Esophagus mucosa (tissue), 1 donor: Measurements from ENCODE around the gene SIGLEC6. TPM values are rescaled to one million over a fixed set of nuclear protein-coding genes. Genes with fewer than 3 reads are reported as not detected.

Experiments used
- ATAC-seq: fragments of 200-7000 bp; cut with Tn5 transposase; one replicate; pipeline ENCODE4 v1.9.1; 2020
- total RNA-seq: library from RNA; stranded (reverse); gene quantifications from one replicate; pipeline ENCODE4 v1.2.4, GENCODE V29; 2023
- donor health status: DM: yes; HTN: yes; CAD: no.

The SIGLEC6 gene
- total RNA-seq = 0.44 TPM

DNA sequence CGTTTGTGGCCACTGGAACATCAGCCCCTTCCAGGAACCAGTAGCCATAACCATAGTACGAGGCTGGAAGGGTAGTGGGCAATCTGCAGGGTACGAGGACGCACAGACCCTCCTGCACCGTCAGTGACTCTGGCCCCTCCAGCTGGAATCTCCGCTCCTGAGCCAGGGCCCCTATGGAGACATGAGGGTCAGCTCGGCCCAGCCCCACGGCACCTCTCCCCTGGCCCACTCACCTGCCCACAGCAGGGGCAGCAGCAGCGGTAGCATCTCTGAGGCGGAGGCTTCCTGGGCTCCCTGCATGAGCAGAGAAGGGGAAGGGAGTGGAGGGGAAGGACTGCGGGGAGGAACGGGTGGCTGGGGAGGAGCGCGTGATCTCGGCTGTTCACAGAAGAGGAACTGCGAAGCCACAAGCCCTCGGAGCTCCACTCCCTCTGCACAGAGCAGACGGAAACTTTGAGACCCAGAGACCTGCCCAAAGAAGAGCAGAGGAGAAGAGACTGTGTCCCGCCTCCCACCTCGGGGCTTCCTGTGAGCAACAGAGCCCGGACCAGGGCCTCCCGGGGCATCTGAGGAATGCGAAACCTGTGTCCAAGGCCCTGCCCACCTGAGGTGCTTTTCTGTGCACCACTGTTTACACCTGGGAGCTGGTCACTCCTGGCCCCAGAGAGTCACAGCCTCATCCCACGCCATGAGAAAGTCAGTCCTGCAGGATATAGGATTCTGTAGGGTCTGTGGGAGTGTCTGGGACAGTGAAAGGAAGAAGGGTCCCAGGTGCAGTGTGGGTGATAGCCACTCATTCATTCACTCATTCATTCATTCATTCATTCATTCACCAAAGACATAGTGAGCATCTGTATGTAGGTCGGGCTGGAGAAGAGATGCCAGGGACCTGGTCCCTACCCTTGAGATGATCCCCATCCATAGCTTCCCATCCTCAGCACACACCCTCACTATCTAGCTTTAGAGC lies at the start of gene SIGLEC6:
Gene SIGLEC6, minus strand, starts transcription at position 322 of the 967 bp plus-strand sequence. Its CDS starts 22 bp downstream, at position 300.
- ATAC-seq = peak; percentile 58

DNA sequence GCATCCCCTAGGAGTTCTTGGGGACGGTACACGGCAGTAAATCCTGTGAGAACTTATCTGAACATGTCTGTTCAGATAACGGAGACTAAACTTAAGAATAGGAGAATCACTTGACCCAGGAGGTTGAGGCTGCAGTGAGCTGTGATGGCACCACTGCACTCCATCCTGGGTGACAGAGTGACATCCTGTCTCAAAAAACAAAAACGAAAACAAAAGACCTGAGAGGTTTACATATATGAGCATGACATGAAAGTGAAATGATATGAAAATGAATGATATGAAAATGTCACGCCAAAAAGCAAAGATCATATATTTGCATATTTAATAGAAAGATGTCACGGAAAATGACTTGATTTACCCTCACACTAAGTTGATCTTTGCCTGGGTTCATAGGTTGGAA lies 45.4 kb upstream of the SIGLEC6 start:
- no peak for ATAC-seq

DNA sequence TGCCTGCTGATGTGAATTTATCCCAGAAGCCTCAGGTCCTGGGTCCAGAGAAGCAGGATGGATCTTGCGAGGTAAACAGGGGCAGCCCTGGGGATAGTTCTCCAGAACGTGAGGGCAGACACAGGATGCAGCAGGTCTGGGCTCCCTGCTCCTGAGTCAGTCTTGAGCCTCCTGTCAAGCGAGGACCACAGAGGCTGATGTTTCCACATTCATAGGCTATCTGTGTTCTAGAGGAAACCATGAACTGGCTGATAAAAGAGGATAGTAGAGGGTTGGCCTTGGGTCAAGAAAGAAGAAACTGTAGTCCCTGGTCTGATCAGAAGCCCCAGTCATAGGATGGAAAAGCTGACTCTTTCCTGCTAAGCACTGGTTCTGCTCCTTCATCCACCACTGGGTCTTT lies 41.9 kb upstream of the SIGLEC6 start:
- ATAC-seq = no peak

DNA sequence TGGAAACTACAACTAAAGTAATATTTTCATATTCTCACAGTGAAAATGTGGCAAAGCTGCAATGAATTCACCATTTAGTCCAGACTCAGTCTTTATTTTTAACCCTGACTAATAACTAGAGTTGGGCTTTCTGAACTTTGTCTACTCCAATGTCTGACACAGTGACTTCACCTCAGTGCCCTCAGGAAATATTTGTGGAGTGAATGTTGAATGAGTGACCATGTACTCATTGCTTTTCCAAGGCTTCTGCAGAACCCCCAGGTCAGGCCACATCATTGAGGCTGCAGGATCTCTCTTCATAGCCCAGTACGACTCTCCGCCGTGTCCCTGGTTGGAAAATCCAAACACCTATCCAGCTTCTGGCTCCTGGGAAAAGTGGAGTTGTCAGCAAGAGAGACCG lies 41.4 kb upstream of the SIGLEC6 start:
- ATAC-seq = no peak

DNA sequence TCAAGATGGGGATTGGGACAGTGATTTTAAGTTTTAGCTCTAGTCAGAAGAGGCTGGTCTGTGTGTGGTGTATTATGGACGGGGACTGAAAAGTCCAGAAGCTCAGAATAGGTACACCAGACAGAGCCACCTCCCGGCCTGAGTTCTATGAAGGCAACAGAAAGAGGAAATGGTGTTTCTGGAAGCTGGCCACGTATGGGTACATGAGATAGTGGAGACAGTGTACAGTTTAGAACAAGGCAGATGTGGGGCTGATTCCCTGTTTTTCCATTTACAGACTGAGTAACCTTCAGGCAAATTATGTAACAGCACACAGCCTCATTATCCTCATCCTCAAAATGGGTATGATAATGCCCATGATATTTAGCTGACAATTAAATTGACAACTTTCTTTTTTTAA lies 40.9 kb upstream of the SIGLEC6 start:
- no peak for ATAC-seq

DNA sequence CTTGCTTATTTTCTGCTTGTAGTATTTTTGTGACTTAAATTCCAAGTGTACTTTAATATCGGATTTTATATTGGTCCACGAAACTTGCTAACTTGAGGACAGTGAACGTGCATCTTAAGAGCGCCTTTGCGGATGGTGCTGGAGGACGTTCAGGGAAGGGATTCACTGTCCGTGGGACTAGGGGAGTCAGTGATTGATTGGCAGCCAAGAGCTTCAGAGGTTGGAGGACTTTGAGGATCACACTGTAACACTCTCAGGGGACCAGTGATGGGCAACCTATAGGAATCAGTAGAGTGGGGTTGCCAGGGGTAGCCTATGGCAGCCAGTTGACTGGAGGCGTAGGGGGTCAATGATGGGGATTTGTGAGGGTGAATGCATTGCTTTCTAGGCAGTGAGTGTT lies 40.1 kb upstream of the SIGLEC6 start:
- peak; percentile 28 for ATAC-seq

DNA sequence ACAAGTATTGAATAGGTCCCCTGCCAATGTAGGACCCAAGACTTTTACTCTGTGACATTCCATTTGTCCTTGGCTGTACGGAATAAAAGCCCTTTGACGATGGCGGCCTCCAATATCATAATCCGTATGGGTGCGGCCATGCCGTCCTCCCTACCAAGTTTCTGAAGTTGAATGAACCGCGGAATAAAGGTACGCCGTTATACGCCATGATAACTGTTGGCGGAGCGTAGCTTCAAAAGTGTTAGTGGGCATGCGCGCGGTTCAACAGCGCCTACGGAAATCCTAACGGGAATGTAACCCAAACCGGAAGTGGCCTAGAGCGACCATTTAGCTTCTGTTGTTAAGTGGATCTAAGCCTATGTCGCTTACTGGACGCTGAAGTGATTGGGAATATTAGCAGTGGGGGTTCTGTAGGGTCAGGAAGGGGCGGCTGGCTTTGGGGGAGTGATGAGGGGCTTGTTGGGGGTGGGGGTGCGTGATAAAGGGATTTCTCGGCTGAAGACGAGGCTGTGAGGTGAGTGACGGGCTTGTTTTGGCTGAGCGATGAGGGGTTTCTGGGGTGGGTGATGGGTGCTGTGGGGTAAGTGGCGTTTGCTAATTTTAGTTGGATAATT lies 39.6 kb upstream of the SIGLEC6 start, which contains the start of gene ZNF175:
Gene ZNF175, plus strand, starts transcription at position 322 of the 614 bp plus-strand sequence. CDS start 2,047 bp downstream, outside the sequence.
- peak; percentile 96 for ATAC-seq

DNA sequence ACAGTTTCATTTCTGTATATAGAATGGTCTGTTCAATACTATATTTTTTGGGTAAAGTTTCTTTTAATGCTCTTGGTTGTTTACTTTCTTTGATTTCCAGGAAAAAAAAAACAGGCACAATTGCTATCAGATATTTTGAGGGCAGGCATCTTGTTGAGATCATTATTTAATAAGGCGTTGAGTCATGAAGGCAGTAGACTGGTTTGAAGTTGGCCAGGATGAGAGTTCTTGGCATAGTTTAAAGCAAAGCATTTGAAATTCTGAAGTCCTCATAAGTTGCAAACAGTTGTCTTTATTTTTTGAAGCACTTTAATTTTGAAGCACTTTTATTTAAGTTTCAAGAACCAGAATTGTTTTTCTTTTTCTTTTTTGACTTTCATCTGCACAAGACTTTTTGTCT lies 37.0 kb upstream of the SIGLEC6 start:
- no peak for ATAC-seq

DNA sequence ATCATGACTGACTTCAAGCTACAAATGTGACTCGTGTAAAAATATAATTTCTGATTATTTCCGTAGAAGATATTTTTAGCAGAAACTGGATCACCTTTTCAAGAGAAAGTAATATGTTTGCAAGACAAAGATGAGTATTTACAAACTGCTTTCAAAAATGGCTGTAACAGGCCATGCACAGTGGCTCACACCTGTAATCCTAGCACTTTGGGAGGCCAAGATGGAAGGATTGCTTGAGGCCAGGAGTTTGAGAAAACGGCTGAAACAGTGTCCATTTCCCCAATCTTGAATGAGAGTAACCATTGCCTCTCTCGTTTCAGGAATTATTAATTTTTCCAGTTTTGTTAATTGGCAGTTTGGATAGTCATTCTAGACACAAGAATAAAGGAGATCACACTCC lies 36.1 kb upstream of the SIGLEC6 start:
- no peak for ATAC-seq

DNA sequence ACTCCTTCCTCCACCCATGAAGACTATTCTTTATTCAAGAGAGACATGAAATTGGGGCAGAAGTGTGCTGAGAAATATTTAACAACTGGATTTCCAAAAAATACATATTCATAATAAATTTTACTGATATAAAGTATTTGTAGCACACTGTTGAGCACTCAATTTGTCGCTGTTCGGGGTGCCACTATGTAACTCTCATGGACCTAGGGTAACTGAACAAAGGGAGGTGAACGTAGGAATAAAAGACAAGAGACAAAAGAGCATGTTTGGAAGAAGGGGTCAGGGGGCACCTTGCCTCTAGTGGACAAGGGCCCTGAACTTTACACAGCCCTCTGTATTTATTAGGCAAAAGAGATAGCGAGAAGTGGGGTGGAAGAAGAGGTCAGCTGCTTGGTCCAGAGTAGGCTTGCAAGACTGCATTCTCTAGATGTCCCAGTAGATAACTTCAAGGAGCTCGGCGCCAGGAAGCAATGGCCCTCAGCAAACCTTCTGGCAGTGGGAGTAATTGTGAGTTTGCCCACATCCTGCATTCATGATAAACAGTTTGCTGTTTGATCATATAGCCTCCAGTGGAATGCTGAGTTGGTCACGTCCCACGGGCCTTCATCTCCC lies 35.1 kb upstream of the SIGLEC6 start:
- ATAC-seq = no peak

DNA sequence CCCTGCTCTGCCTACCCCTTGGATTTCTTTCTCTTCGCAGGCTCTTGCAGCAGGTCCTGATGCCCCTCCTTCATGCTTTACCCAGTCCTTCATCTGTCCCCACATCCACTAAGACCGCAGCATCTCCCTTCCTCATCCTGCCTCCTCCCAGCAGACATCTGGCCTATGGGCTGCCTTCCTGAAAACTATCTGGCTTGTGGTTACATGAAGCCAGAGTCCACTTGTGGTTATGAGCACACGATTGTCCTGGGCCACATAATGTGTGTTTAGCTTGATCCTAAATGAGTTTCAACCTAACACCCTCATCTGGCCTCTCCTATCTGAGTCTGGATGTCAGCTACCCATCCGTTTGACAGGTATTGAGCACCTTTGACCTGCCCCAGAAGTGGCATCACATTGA lies 34.1 kb upstream of the SIGLEC6 start:
- no peak for ATAC-seq

DNA sequence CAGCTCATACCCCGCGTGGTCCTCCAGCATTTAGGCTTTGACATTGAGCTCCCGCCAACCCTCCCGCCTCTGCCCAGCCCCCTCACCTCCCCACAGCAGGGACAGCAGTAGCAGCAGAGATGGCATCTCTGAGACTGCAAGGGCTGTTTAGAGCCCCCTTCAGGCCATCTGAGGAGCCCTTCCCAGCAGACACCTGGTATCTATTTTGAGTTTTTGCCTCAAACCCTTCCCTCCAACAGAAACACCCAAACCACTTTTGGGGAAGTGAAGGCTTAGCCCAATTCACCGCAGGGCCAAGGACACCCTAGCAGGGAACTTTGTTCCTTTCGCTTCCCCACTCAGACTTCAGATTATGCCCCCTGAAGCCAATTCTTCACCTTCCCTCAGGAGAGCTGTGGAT lies 33.3 kb upstream of the SIGLEC6 start:
- ATAC-seq = no peak

DNA sequence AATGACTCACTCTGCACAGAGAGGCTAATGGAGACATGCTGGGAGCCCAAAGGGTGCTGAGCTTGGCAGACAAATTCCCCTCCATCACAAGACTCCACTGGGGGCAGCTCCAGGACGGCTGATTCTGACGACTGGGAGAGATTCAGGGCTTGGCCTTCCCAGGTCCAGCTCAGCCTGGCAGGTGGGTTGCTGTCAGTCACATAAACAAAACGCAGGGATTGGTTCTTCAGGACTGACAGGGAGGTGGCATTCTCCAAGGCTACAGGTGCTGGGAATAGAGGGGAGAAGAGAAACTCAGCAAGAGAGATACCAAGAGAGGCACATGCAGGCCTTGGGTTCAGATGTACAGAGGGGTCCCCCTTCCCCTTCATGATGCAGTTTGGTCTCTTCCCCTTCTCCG lies 28.9 kb upstream of the SIGLEC6 start:
- no peak for ATAC-seq

DNA sequence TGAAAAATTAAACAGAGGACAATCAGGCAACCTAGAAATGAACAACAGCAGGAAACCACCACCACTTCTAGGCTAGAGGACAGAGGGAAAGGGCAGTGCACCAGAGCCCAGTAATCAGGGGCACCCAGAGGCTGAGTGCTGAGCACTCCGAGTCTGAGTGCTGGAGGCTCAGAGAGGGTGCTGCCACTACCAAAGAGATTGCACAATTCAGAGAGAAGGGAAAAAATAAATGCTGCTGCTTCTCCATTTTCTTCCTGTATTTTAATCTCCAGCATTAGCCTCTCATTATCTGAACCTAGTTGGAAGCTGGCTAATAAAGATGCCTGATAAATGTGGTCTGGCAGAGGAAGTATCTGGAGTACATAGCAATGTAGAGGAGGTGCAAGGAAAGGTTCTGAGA lies 27.8 kb upstream of the SIGLEC6 start:
- no peak for ATAC-seq

DNA sequence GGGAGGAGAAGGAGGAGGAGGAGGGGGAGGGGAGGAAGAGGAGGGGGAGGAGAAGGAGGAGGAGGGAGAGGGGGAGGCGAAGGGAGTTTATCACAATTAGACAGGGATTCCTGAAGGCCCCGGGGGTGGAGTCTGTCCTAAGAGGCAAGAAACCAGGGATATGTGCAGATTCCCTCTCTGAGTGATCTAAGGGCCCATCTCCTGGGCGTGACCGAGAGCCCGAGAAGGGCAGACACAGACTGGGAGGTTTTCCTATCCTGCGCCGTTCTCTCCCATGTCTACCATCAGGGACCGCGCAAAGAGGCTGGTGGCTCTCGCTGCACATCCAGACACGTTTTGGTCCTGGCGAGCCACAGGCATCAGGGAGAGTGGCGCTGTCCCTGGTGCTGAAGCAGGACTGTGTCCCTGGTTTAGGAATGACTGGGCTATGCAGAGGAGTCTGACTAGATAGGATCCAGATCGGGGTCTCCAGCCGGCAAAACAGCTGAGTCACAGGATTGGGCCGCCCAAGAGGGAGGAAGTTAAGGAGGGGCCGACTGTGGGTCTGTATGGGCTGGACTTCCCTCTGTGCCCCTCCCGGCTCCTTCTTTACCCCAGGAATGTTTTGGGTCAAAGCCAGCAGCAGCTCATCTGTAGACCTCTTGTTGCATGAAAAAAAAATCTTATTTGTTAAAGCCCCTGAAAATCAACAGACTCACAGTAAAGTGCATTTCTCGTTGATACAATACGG lies 21.7 kb upstream of the SIGLEC6 start:
- ATAC-seq = peak; percentile 35

DNA sequence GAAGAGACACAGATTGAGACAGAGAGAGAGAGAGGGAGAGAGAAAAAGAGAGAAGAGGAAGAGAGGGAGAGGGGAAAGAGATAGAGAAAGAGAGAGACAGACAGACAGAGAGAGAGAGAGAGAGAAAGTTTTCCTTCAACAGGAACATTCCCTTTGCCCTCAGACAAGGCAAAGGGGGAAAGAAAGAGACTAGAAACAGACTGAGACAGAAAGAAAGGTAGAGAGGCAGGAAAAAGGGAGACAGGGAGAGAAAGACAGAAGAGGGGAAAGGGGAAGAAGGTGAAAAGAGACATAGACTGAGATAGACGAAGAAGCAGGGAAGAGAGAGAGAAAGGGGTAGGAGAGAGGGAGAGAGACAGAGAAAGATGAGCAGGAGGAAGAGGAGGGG lies 21.1 kb upstream of the SIGLEC6 start:
- ATAC-seq = no peak

DNA sequence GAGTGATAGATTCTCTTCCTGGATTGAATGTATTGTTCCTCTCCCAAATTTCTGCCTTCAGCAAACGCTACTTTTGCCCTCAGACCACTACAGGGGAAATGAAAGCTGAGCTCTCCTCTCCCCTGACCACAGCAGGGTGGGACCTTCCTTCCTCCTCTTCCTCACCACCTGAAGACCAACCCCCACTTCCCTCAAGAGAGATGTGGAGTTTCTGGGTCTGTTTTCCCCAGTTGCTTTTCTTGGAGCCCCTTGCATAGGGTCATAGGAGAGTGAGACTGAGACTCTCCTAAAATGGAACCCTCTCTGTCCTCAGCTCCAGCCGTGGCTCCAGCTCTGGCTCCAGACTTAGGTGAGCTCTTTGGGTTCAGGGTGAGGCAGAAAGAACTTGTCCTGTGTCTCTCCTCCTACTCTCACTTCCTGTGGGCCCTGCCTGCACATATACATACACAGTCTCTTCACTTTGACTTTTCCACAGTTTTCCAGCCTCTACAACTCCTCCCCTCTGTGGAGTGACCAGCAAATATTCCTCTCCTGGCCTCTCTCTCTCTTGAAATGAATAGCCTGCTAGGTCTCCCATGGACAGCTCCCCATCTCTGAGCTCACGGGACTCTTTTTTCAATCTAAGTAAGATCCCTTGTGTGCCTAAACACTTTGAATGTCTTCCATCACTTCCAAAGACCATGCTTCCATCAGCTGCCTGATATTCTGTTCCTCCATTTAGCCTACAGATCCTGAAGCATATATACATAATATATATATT lies 20.4 kb upstream of the SIGLEC6 start:
- no peak for ATAC-seq

DNA sequence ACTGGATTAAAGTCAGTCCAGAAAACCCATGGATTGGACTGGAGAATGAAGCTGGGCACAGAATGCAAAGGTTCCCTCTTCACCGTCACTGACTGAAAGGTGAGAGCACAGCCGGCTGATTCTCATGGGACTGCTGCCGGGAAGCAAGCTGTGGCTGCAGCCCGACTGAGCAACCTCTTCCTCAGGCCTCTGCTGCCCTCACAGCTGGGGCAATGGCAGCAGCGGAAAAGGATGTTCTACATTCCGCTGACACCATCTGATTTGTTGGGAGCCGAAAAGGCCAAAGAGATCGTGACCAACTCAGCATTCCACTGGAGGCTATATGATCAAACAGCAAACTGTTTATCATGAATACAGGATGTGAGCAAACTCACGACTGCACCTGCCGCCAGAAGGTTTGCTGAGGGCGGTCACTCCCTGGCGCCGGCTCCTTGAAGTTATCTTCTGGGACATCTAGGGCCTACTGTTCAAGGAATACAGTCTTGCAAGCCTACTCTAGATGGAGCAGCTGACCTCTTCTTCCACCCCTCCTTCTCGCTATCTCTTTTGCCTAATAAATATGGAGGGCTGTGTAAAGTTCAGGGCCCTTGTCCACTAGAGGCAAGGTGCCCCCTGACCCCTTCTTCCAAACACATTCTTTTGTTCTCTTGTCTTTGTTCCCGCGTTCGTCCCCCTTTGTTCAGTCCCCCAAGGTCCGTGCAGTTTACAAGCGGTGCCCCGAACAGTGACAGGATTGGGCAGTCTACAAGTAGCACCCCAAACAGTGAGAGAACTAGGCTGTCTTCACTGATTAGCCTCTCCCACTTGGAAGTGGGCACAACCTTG lies 19.6 kb upstream of the SIGLEC6 start:
- no peak for ATAC-seq

DNA sequence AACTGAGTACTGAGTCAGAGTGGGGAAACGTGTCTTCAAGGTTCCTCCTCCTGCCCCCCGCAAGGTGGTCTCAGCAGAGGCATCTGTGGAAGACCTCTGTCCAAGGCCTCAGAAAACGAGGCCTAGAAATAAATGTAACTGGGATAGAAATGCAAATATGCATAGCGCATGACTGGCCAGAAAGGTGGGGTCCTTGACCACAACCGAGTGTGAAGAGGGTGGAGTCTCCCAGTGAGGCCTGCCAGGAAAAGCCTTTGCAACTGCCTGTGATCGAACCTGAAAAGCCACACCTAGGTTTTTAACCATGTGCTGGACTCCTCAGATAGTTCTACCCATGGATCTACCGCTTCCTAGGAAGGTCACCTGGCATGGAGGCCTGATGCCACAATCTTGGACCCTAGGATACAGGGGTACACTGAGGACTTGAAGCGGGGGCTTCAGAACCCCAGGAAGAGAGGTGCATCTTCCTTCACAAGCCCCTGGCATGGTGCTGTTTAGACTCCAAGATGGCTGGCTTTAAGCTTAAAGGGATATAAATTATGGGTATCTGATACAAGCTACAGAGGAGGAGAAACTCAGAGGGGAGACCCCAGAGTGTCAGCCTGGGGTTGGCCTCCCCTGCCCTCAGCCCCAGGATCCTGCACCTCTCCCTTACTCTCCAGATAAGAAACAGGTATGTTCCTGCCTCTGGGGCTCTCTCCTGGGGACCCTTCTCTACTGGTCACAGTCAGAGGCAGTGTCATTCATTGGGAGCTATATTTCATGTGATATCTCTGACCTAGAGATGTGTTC lies 18.3 kb upstream of the SIGLEC6 start:
- peak; percentile 8 for ATAC-seq

DNA sequence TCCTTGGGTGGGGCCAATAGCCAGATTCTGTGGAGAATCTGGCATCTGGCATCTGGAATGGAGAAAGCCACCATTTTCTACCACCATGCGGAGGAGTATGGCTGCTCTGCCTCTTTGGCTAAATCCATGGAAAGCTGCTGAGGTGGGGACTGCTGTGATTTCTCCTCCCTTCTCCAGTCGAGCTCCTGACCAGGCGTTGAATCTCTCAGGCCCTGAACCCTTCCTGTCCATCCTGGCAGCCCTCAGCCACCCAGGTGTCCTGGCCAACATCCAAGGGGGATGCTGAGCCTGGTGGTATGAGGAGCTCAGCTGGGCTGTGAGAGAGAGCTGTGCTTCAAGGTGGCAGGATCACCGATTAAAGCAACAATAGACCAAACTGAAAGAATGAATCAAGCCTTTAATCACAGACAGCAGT lies 17.4 kb upstream of the SIGLEC6 start:
- ATAC-seq = no peak
